ENCODE measurements around the gene SLC20A1. TPM values are rescaled to one million over a fixed set of nuclear protein-coding genes. Genes with fewer than 3 reads are reported as not detected.

The SLC20A1 gene
- total and polyA plus RNA-seq, 4 donors: 26.2 to 51.4 (median 38.6) TPM

- TF ChIP-seq CTCF (IDR thresholded peaks at IDR 0.05; ENCODE audit: control extremely low read depth, extremely low read depth): no peak
- Histone ChIP-seq H3K9me3 (ENCODE audit: control insufficient read depth in 4 of 4, insufficient read depth in 3 of 4, low read length in 3 of 4) (no peaks in the 10 kb centered on the region), H3K4me1 (ENCODE audit: control insufficient read depth in 5 of 5, insufficient read depth in 5 of 5, low read length in 5 of 5) (peaks cover 0 to 10% (median 0%) of the 10 kb centered on the region in 5 donors), H3K9ac (ENCODE audit: insufficient read depth in 1 of 2, low read length in 2 of 2) (no peak overlapping the region), H3K36me3 (ENCODE audit: control insufficient read depth in 4 of 4, insufficient read depth in 4 of 4, low read length in 4 of 4) (no peaks in the 10 kb centered on the region), H3K27ac (ENCODE audit: low read depth in 1 of 2, low read length in 1 of 2) (no peak overlapping the region), H3K27me3 (ENCODE audit: control insufficient read depth in 3 of 3, insufficient read depth in 3 of 3, low read length in 2 of 3) (peaks cover 0 to 2% (median 0%) of the 10 kb centered on the region in 3 donors), H3K4me3 (no peak overlapping the region)
- 53 to 71% methylated on average over 7 of the region's 7 CpGs for WGBS, 2 donors
- DNase-seq (no peak), ATAC-seq (ENCODE audit: insufficient read depth, low FRiP score) (no peak)
Measured at GRCh38 chr2:112625474-112626114, 20.1 kb upstream of the SLC20A1 start.

GRCh38 chr2:112626604-112627059 is 19.1 kb upstream of the SLC20A1 start:
- peak overlapping the region; percentile 63 to 89 for H3K27ac ChIP-seq (ENCODE audit: low read depth in 1 of 2, low read length in 1 of 2)
- ATAC-seq (ENCODE audit: insufficient read depth, low FRiP score) (peak; percentile 53), DNase-seq (peak; percentile 34 to 47 (median 39))
- peaks cover 0 to 2% (median 0%) of the 10 kb centered on the region in 3 donors for H3K27me3 ChIP-seq (ENCODE audit: control insufficient read depth in 3 of 3, insufficient read depth in 3 of 3, low read length in 2 of 3)
- H3K9me3 ChIP-seq (ENCODE audit: control insufficient read depth in 4 of 4, insufficient read depth in 3 of 4, low read length in 3 of 4): no peaks in the 10 kb centered on the region
- TF ChIP-seq CTCF (IDR thresholded peaks at IDR 0.05; ENCODE audit: control extremely low read depth, extremely low read depth): peak; percentile 84
- peaks cover 0 to 20% (median 5%) of the 10 kb centered on the region in 5 donors for H3K4me1 ChIP-seq (ENCODE audit: control insufficient read depth in 5 of 5, insufficient read depth in 5 of 5, low read length in 5 of 5)
- no peak overlapping the region for H3K9ac ChIP-seq (ENCODE audit: insufficient read depth in 1 of 2, low read length in 2 of 2)
- 6 to 9% methylated on average over 7 of the region's 7 CpGs for WGBS, 2 donors
- no peak overlapping the region for H3K4me3 ChIP-seq
- no peaks in the 10 kb centered on the region for H3K36me3 ChIP-seq (ENCODE audit: control insufficient read depth in 4 of 4, insufficient read depth in 4 of 4, low read length in 4 of 4)

GRCh38 chr2:112627060-112628040 is 18.4 kb upstream of the SLC20A1 start:
- 28 to 40% methylated on average over 10 of the region's 10 CpGs for WGBS, 2 donors
- no peaks in the 10 kb centered on the region for H3K9me3 ChIP-seq (ENCODE audit: control insufficient read depth in 4 of 4, insufficient read depth in 3 of 4, low read length in 3 of 4)
- peaks cover 0 to 25% (median 5%) of the 10 kb centered on the region in 5 donors for H3K4me1 ChIP-seq (ENCODE audit: control insufficient read depth in 5 of 5, insufficient read depth in 5 of 5, low read length in 5 of 5)
- DNase-seq (peak in 1 of 3 donors; percentile 44), ATAC-seq (ENCODE audit: insufficient read depth, low FRiP score) (peak; percentile 79)
- no peak overlapping the region for H3K9ac ChIP-seq (ENCODE audit: insufficient read depth in 1 of 2, low read length in 2 of 2)
- TF ChIP-seq CTCF (IDR thresholded peaks at IDR 0.05; ENCODE audit: control extremely low read depth, extremely low read depth): no peak
- H3K36me3 ChIP-seq (ENCODE audit: control insufficient read depth in 4 of 4, insufficient read depth in 4 of 4, low read length in 4 of 4): no peaks in the 10 kb centered on the region
- no peak overlapping the region for H3K4me3 ChIP-seq
- peak overlapping the region; percentile 63 to 89 for H3K27ac ChIP-seq (ENCODE audit: low read depth in 1 of 2, low read length in 1 of 2)
- H3K27me3 ChIP-seq (ENCODE audit: control insufficient read depth in 3 of 3, insufficient read depth in 3 of 3, low read length in 2 of 3): peaks cover 0 to 2% (median 0%) of the 10 kb centered on the region in 3 donors
